G401 (cell line): ENCODE measurements around the gene RAX2. TPM values are rescaled to one million over a fixed set of nuclear protein-coding genes. Genes with fewer than 3 reads are reported as not detected.

Experiments used
- DNase-seq: peaks from one replicate; pipeline ENCODE4 v3.0.0-alpha.2; 2015; ENCODE audit warnings: low spot score
- in situ Hi-C: cut with HindIII; loops from 2 replicates; pipeline ENCODE4 v1.10.0; 2016; ENCODE audit warnings: low sequenced_read_pairs, mixed read lengths
- total RNA-seq: library from RNA; depleted of rRNA; stranded (reverse); fragments of >200 nt; shearing (Covaris generic); gene quantifications from 2 replicates; pipeline ENCODE4 v1.2.3, GENCODE V29; 2014

Gene RAX2
- total RNA-seq, 1 experiment from 2014 or later, result not detected

- no peak for DNase-seq
- in situ Hi-C loops, result no loop called here
These were observed 31.3 kb upstream of the RAX2 start for GRCh38 chr19:3803114-3803888.

- in situ Hi-C loops, result no loop called here
- peak; percentile 79 for DNase-seq
These were observed 29.5 kb upstream of the RAX2 start for GRCh38 chr19:3801412-3802096.

GRCh38 chr19:3800996-3801395, 29.0 kb upstream of the RAX2 start:
- DNase-seq, result no peak
- in situ Hi-C loops, result no loop called here

- in situ Hi-C loops, result no loop called here
- no peak for DNase-seq
These were observed 26.1 kb upstream of the RAX2 start for GRCh38 chr19:3798137-3798536.

- DNase-seq, result no peak
- in situ Hi-C loops, result no loop called here
These were observed 24.3 kb upstream of the RAX2 start for GRCh38 chr19:3796358-3796757.

- DNase-seq, result no peak
- in situ Hi-C loops, result no loop called here
These were observed 21.8 kb upstream of the RAX2 start for GRCh38 chr19:3793799-3794198.

- in situ Hi-C loops, result no loop called here
- no peak for DNase-seq
These were observed 20.1 kb upstream of the RAX2 start for GRCh38 chr19:3792114-3792513.

- DNase-seq, result no peak
- in situ Hi-C loops, result no loop called here
These were observed 18.9 kb upstream of the RAX2 start for GRCh38 chr19:3790941-3791340.

GRCh38 chr19:3790209-3790734, 18.2 kb upstream of the RAX2 start:
- DNase-seq, result no peak
- in situ Hi-C loops, result no loop called here

GRCh38 chr19:3788996-3789778, 17.2 kb upstream of the RAX2 start:
- DNase-seq, result no peak
- in situ Hi-C loops, result no loop called here

GRCh38 chr19:3785938-3786824, 14.2 kb upstream of the RAX2 start, which contains the start of gene MATK:
MATK (minus strand) TSS chr19:3786381; CDS start chr19:3785135, 1,246 bp downstream.
- in situ Hi-C loops, result no loop called here
- DNase-seq, result no peak

GRCh38 chr19:3785451-3785937, 13.5 kb upstream of the RAX2 start:
- in situ Hi-C loops, result no loop called here
- DNase-seq, result no peak

- no peak for DNase-seq
- in situ Hi-C loops, result no loop called here
These were observed 12.8 kb upstream of the RAX2 start for GRCh38 chr19:3784607-3785450.

GRCh38 chr19:3783660-3784584, 11.9 kb upstream of the RAX2 start:
- in situ Hi-C loops, result no loop called here
- no peak for DNase-seq

- no peak for DNase-seq
- in situ Hi-C loops, result no loop called here
These were observed 10.9 kb upstream of the RAX2 start for GRCh38 chr19:3782903-3783302.

- no peak for DNase-seq
- in situ Hi-C loops, result no loop called here
These were observed 10.3 kb upstream of the RAX2 start for GRCh38 chr19:3782330-3782729.

- in situ Hi-C loops, result no loop called here
- DNase-seq, result no peak
These were observed 9.6 kb upstream of the RAX2 start for GRCh38 chr19:3781603-3782002.
